ENCODE measurements around the gene TAF6L. TPM values are rescaled to one million over a fixed set of nuclear protein-coding genes. Genes with fewer than 3 reads are reported as not detected.

TAF6L gene
- total RNA-seq, 1 experiment from 2014 or later: 40.2 TPM

DNA sequence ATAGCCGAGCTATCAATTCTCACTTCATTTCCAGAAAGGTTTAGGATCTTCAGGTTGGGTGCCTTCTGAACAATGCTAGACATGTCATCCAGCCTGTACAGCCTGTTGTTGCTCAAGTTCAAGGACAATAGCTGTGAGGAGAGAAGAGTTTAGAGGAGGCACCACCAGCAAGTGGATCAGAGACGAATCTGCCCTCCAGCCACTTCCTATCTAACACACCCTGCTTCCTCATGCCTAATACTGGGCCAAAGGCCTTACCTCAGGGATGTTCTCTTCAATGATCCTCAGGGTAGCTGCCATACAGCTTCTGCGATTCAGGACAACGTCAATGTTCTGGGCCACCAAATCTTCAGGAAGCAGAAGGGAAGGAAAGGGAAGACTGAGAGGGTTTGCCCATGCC is 29.9 kb downstream of the TAF6L start:
- ChIA-PET POLR2A (ENCODE audit: unreplicated experiment) (no interaction called here), CTCF (no interaction called here)
- no peaks in the 10 kb centered on the region for H3K9me3 ChIP-seq (ENCODE audit: low read length)
- H2AFZ ChIP-seq (ENCODE audit: low read length): no peak overlapping the region
- H3F3A ChIP-seq (ENCODE audit: low read length, unreplicated experiment): no peaks in the 10 kb centered on the region
- peaks cover 29% of the 10 kb centered on the region for H3K79me2 ChIP-seq (ENCODE audit: low read length)
- H3K36me3 ChIP-seq (ENCODE audit: low read depth, low read length): peaks cover 66% of the 10 kb centered on the region
- H3K9ac ChIP-seq (ENCODE audit: low read length): no peak overlapping the region
- intact Hi-C loops (cut with micrococcal nuclease): no loop called here
- TF ChIP-seq EZH2phosphoT487 (IDR thresholded peaks at IDR 0.05; ENCODE audit: borderline replicate concordance, low read length) (no peak), EZH2 (IDR thresholded peaks at IDR 0.05; ENCODE audit: low read length, unreplicated experiment) (no peak), CTCF (conservative IDR thresholded peaks at IDR 0.05; ENCODE audit: low read depth, low read length) (no peak)
- no peaks in the 10 kb centered on the region for H3K9me2 ChIP-seq (replicated peaks; ENCODE audit: low read length)
- no peak overlapping the region for H3K4me3 ChIP-seq (ENCODE audit: low read length)
- no peaks in the 10 kb centered on the region for H3K27me3 ChIP-seq (ENCODE audit: low read length)
- DNase-seq (no peak), ATAC-seq (no peak)
- H3K4me1 ChIP-seq (ENCODE audit: insufficient read depth, low read length): peaks cover 11% of the 10 kb centered on the region
- no peak overlapping the region for H3K27ac ChIP-seq (ENCODE audit: low read length)
- no TSS peak for BruUV-seq (replicated peaks)
- H3K4me2 ChIP-seq (ENCODE audit: low read length): no peak overlapping the region
- H4K20me1 ChIP-seq (ENCODE audit: low read length): peaks cover 17% of the 10 kb centered on the region

DNA sequence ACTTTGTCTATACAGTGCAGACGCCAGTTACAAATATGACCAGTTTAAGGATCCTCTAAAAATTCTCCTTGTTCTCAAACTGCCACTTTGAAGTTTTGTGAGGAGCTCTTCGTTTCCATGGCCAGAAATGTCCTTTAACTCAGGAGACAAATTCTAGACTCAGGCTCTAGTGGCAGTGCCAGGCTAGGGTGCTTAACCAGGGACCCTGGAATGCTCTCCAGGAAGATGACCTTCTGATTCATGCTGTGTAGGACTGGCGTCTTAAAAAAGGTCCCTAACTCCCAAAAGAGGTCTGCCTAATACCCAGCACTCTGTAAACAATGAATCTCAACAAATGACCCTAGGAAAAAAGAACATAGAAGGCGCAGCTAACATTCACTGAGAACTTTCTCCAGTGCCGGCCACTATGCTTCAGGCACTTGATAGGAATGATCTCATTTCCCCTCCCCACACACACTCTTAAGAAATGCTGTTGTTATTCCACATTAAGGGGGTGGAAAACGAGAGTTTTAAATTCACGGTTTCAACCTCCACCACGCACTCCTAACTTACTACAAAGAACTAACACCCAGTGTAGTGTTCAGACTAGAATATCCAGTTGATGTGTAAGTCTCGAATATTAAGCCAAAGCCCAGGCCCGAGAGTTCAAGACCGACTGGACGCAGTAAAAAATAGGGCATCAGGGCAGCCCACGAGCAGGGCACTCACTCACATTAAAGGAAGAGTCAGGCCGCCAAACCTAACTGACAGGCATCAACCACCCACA is 33.3 kb downstream of the TAF6L start:
- no peaks in the 10 kb centered on the region for H3K9me2 ChIP-seq (replicated peaks; ENCODE audit: low read length)
- no peak for TF ChIP-seq CTCF (conservative IDR thresholded peaks at IDR 0.05; ENCODE audit: low read depth, low read length)
- no peak for TF ChIP-seq EZH2phosphoT487 (IDR thresholded peaks at IDR 0.05; ENCODE audit: borderline replicate concordance, low read length)
- TF ChIP-seq EZH2 (IDR thresholded peaks at IDR 0.05; ENCODE audit: low read length, unreplicated experiment): no peak
- ATAC-seq (peak; percentile 32), DNase-seq (peak; percentile 34)
- H3K27me3 ChIP-seq (ENCODE audit: low read length): no peaks in the 10 kb centered on the region
- peak overlapping the region; percentile 81 for H3K9ac ChIP-seq (ENCODE audit: low read length)
- H3K27ac ChIP-seq (ENCODE audit: low read length): no peak overlapping the region
- peaks cover 29% of the 10 kb centered on the region for H3K79me2 ChIP-seq (ENCODE audit: low read length)
- H2AFZ ChIP-seq (ENCODE audit: low read length): no peak overlapping the region
- H3K4me2 ChIP-seq (ENCODE audit: low read length): peak overlapping the region; percentile 82
- H3K4me1 ChIP-seq (ENCODE audit: insufficient read depth, low read length): peaks cover 17% of the 10 kb centered on the region
- peaks cover 17% of the 10 kb centered on the region for H4K20me1 ChIP-seq (ENCODE audit: low read length)
- intact Hi-C loops (cut with micrococcal nuclease): loop anchor here (1.0 kb wide), 1 partner anchor 58 kb away; no protein-coding TSS in a partner anchor
- ChIA-PET POLR2A (ENCODE audit: unreplicated experiment) (no interaction called here), CTCF (no interaction called here)
- no peaks in the 10 kb centered on the region for H3K9me3 ChIP-seq (ENCODE audit: low read length)
- peaks cover 39% of the 10 kb centered on the region for H3K36me3 ChIP-seq (ENCODE audit: low read depth, low read length)
- H3F3A ChIP-seq (ENCODE audit: low read length, unreplicated experiment): no peaks in the 10 kb centered on the region
- TSS peak; percentile 68 for BruUV-seq (replicated peaks)
- peak overlapping the region; percentile 93 for H3K4me3 ChIP-seq (ENCODE audit: low read length)
